Gastrocnemius medialis (tissue), 4 donors: Measurements from ENCODE around the gene ARHGAP26.

ENCODE experiments used
- CTCF ChIP-seq, 5 experiments: fragments of 450-650 bp in 3 of 5; fragments of 200-600 bp in 2 of 5; sonication (generic) in 2 of 5; IDR thresholded peaks in 4 of 5; conservative IDR thresholded peaks in 1 of 5; 1 replicate in 4 of 5; 2 replicates in 1 of 5; pipeline ENCODE4 v1.5.1; 2016 to 2019; ENCODE audit warnings: antibody characterized with exemption in 5 of 5, mild to moderate bottlenecking in 3 of 5, moderate library complexity in 3 of 5
- POLR2A ChIP-seq, 2 donors: fragments of 450-650 bp; IDR thresholded peaks; one replicate each; pipeline ENCODE4 v1.6.1; 2017; ENCODE audit warnings: antibody characterized with exemption in 2 of 2, mild to moderate bottlenecking in 2 of 2, moderate library complexity in 2 of 2

DNA sequence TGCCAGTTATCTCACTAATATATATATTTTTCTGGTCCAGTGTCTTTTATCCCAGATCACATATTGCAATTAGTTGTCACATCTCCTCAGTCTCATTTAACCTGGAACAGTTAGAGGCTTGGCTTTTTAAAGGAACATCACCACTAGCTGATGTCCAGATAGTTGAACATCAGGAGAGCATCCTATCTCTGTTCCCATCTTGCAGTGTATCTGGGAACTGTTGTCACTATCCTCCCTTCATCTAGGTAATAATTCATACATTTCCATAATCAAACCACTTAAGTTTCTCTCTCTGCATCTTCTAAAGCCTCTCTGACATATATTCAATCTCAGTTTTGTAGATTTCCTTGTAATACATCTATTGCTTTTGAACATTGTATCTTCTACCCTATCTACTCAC lies 175.7 kb downstream of the ARHGAP26 start:
- TF ChIP-seq CTCF (IDR thresholded peaks at IDR 0.05 in 4 of 5, conservative IDR thresholded peaks at IDR 0.05 in 1 of 5) (no peak), POLR2A (IDR thresholded peaks at IDR 0.05) (no peak)
